T-helper 2 cell treated with Interferon-gamma antibody and Interleukin-4, amounts not matched to agents 5 μg/mL and 100 μg/mL, for 36 hours (primary cell): ENCODE data around the gene NEURL1B.
A peak's percentile ranks its signal among the peaks of the same experiment; 100 is the strongest.

Source experiments
- DNase-seq: peaks from one replicate; pipeline ENCODE4 v3.0.0; 2021; ENCODE audit warnings: low spot score
- H3K27ac Mint-ChIP-seq: one replicate; pipeline ENCODE4 v1.8.0; 2021; ENCODE audit warnings: mild to moderate bottlenecking, mixed read lengths
- H3K27me3 Mint-ChIP-seq: one replicate; pipeline ENCODE4 v1.8.0; 2021; ENCODE audit warnings: low read depth, mixed read lengths
- H3K36me3 Mint-ChIP-seq: one replicate; pipeline ENCODE4 v1.8.0; 2021; ENCODE audit warnings: low read depth, mixed read lengths
- H3K4me1 Mint-ChIP-seq: one replicate; pipeline ENCODE4 v1.8.0; 2021; ENCODE audit warnings: low read depth, mixed read lengths
- H3K4me3 Mint-ChIP-seq: one replicate; pipeline ENCODE4 v1.8.0; 2022; ENCODE audit warnings: mild to moderate bottlenecking, moderate library complexity, mixed read lengths
- H3K9me3 Mint-ChIP-seq: one replicate; pipeline ENCODE4 v1.8.0; 2021; ENCODE audit warnings: mixed read lengths

NEURL1B gene

GRCh38 chr5:172633403-172633970 lies 7.6 kb upstream of the NEURL1B start:
- Mint-ChIP-seq H3K36me3 (no peaks in the 10 kb centered on the region), H3K9me3 (no peaks in the 10 kb centered on the region), H3K27me3 (peaks cover 8% of the 10 kb centered on the region), H3K27ac (no peak overlapping the region), H3K4me3 (no peak overlapping the region), H3K4me1 (no peaks in the 10 kb centered on the region)
- no peak for DNase-seq

DNA sequence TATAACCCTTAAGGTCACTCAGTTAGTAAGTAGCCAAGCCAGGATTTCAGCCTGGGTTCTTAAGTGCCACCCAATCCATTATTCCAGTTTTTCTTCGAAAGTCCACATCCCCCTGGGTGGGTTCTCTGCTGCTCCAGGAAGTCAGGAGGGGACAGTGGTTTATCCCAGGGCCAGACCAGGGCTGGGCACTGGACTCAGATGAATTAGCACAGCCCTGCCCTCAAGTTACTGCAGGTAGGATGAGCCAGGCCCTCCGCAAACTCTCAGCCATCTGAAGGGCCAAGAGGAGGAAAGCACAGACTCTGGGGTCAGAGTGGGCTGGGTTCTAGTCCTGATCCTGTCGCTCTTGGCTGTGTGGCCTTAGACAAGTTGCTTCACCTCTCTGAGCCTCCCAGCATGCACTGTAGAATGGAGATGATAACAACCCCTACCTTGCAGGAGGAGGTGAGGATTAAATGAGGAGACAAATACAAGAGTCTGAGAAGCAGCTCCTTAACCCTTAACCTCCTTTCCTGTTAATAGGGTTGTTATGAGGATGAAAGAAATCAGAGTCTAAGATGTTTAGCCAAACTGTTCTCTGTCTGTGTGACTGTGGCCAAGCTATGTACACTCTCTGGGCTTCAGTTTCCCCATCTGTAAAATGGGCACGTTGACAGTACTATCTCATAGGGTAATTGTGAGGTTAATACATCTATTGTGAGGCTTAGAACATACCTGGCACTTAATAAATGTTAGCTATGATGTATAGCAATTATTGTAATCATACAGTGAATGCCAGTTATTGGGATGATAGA lies 6.8 kb upstream of the NEURL1B start:
- H3K4me1 Mint-ChIP-seq, result no peaks in the 10 kb centered on the region
- no peaks in the 10 kb centered on the region for H3K9me3 Mint-ChIP-seq
- DNase-seq, result no peak
- no peak overlapping the region for H3K27ac Mint-ChIP-seq
- H3K36me3 Mint-ChIP-seq, result no peaks in the 10 kb centered on the region
- H3K27me3 Mint-ChIP-seq, result peaks cover 9% of the 10 kb centered on the region
- no peak overlapping the region for H3K4me3 Mint-ChIP-seq

DNA sequence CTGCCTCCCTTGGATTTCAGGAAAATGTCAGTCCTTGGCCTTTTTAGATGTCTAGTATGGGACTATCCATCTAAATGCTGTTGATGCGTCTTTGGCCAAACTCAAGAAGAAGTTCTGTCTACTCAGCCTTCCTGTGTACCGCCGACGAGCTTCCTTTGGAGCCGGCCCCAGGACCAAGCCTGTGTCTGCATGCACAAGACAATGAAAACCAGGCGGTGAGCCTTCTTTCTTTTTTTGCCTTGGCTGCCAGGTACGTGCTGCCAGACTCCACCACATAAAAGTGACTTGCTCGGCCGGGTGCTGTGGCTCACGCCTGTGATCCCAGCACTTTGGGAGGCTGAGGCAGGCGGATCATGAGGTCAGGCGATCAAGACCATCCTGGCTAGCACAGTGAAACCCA lies 6.0 kb upstream of the NEURL1B start:
- Mint-ChIP-seq H3K4me1 (peaks cover 3% of the 10 kb centered on the region), H3K36me3 (no peaks in the 10 kb centered on the region), H3K27me3 (peaks cover 16% of the 10 kb centered on the region), H3K4me3 (no peak overlapping the region), H3K9me3 (no peaks in the 10 kb centered on the region), H3K27ac (no peak overlapping the region)
- no peak for DNase-seq

GRCh38 chr5:172636279-172637050 lies 4.6 kb upstream of the NEURL1B start:
- DNase-seq, result no peak

GRCh38 chr5:172637110-172637580 lies 3.9 kb upstream of the NEURL1B start:
- Mint-ChIP-seq H3K4me3 (no peak overlapping the region), H3K4me1 (peaks cover 8% of the 10 kb centered on the region), H3K27me3 (peaks cover 26% of the 10 kb centered on the region), H3K36me3 (no peaks in the 10 kb centered on the region), H3K27ac (no peak overlapping the region), H3K9me3 (no peaks in the 10 kb centered on the region)
- no peak for DNase-seq

More at GRCh38 chr5:172636279-172637050, 4.6 kb upstream of the NEURL1B start:
- Mint-ChIP-seq H3K4me3 (no peak overlapping the region), H3K36me3 (no peaks in the 10 kb centered on the region), H3K9me3 (no peaks in the 10 kb centered on the region), H3K27me3 (peaks cover 19% of the 10 kb centered on the region), H3K4me1 (peaks cover 8% of the 10 kb centered on the region), H3K27ac (no peak overlapping the region)

DNA sequence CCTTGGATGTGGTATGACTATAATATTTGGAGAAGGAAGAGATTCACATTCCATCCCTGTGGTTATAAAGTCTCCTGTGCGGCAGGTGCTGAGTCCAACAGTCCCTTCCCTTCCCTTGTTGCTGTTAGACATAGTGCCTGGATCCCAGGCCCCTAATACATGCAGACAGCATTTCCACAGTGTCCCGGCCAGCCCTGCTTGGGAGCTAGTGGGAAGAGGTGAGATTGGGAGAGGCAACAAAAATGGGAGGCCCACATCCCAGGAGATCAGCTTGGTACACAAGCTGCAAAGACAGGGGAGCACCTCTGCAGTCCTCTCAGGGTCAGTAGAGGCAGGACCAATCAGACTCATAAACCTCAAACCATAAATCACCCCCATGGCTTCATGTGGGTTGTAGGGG lies 3.3 kb upstream of the NEURL1B start:
- no peak for DNase-seq
- no peak overlapping the region for H3K4me3 Mint-ChIP-seq
- H3K9me3 Mint-ChIP-seq, result no peaks in the 10 kb centered on the region
- H3K27ac Mint-ChIP-seq, result no peak overlapping the region
- no peaks in the 10 kb centered on the region for H3K36me3 Mint-ChIP-seq
- H3K27me3 Mint-ChIP-seq, result peaks cover 32% of the 10 kb centered on the region
- H3K4me1 Mint-ChIP-seq, result peaks cover 8% of the 10 kb centered on the region

DNA sequence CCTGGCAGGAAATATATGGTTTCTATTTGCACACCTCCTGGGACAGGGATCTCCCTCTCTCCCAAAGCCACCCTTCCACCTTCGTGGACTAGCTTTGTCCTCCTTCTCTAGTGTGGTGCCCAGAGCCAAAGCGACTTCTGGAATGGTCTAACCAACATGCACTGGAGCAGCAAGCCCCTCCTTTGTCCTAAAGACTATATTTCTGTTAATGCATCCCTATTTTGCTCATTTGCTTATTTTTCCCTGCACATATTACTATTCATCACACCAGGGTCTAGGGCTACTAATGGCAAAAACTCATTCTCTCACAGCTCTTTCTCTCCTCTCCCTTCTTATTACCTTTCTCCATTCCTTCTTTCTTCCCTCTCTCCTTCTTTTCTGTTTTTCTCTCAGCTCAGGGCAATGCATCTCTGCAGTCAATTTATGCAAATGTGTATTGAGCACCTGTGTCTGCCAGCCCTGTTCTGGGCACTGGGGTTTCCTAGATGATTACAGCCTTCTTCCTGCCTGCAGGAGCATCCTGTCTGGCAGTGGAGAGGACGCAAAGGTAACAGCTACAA lies 2.8 kb upstream of the NEURL1B start:
- Mint-ChIP-seq H3K9me3 (no peaks in the 10 kb centered on the region), H3K4me3 (no peak overlapping the region), H3K27ac (no peak overlapping the region), H3K27me3 (peaks cover 37% of the 10 kb centered on the region), H3K4me1 (peaks cover 10% of the 10 kb centered on the region), H3K36me3 (no peaks in the 10 kb centered on the region)
- DNase-seq, result no peak

GRCh38 chr5:172640139-172640538 lies 924 bp upstream of the NEURL1B start:
- Mint-ChIP-seq H3K27ac (no peak overlapping the region), H3K4me1 (peaks cover 10% of the 10 kb centered on the region), H3K36me3 (no peaks in the 10 kb centered on the region), H3K9me3 (no peaks in the 10 kb centered on the region), H3K4me3 (peak overlapping the region; percentile 66), H3K27me3 (peaks cover 55% of the 10 kb centered on the region)
- DNase-seq, result no peak

DNA sequence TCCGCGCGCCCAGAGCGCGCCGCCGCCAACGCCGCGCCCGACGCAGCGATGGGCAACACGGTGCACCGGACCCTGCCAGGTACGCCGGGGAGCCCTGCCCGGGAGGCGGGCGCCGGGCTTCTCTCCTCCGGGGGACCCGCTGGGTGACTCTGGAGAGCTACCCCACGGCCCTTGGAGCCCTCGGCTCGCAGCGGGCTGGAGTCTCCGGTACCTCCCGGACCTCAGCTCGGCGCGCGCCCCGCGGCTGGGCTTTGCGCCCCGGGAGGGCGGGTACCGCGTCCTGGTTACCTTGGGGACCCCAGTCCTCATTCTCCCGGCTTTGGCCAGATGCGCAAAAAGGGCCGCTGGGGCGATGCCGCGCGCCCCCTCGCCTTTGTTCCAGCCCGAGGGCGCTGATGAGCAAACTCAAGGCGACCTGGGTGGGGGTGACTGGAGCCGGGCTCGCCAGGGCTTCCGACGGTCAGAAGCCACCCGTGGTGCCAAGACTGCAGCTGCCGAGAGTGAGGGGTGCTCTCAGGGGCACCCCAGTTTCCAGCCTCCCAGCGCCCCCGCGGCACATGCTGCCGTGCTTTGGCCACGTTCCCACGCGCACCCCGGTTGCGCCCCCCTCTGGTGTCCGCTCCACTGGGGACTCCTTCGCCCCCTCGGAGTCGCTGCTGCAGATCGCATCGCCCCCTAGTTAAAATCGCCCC lies 442 bp downstream of the NEURL1B start:
- Mint-ChIP-seq H3K27me3 (peaks cover 58% of the 10 kb centered on the region), H3K4me3 (peak overlapping the region; percentile 52), H3K9me3 (no peaks in the 10 kb centered on the region), H3K36me3 (no peaks in the 10 kb centered on the region), H3K27ac (no peak overlapping the region), H3K4me1 (peaks cover 10% of the 10 kb centered on the region)
- DNase-seq, result no peak

DNA sequence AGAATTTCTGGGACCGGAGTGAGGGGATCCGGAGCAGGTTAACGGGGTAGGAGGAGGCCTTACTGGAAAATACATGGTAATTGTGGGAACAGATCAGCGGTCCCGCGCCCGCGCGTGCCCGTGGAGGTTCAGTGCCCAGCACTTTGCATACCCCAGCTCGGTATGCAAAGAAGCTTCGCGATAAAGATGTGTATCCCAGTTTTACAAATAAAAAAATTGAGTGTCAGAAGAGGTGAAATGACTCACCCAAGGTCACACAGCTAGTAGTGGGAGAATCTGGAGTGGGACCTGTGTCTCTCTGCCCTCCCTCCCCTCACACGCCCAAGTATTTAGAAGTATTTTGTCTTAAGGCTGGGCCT lies 967 bp downstream of the NEURL1B start:
- Mint-ChIP-seq H3K36me3 (no peaks in the 10 kb centered on the region), H3K4me1 (peaks cover 10% of the 10 kb centered on the region), H3K27ac (no peak overlapping the region), H3K9me3 (no peaks in the 10 kb centered on the region), H3K4me3 (peak overlapping the region; percentile 52), H3K27me3 (peaks cover 58% of the 10 kb centered on the region)
- DNase-seq, result no peak

DNA sequence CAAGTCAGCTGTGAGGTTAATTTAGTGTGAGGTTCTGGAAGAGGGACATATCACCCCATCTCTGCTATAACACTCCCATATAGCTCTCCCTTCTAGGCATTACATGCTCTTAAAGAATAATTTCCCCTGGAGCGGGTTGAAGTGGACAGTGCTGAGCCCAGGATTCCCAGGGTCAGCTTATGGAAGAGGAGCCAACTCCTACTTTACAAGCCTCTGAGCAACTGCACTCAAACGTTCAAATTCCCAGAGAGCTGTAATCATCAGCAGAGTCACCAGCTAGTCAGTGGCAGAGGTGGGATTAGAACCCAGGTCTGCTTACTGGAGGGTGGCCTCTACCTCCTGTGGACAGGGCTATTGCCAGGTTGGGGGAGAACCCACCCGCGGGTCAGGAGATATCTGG lies 1.4 kb downstream of the NEURL1B start:
- Mint-ChIP-seq H3K4me1 (peaks cover 10% of the 10 kb centered on the region), H3K36me3 (no peaks in the 10 kb centered on the region), H3K27ac (no peak overlapping the region), H3K9me3 (no peaks in the 10 kb centered on the region), H3K27me3 (peaks cover 58% of the 10 kb centered on the region), H3K4me3 (peak overlapping the region; percentile 48)
- no peak for DNase-seq

GRCh38 chr5:172642926-172643871 lies 2.1 kb downstream of the NEURL1B start:
- H3K27me3 Mint-ChIP-seq, result peaks cover 56% of the 10 kb centered on the region

DNA sequence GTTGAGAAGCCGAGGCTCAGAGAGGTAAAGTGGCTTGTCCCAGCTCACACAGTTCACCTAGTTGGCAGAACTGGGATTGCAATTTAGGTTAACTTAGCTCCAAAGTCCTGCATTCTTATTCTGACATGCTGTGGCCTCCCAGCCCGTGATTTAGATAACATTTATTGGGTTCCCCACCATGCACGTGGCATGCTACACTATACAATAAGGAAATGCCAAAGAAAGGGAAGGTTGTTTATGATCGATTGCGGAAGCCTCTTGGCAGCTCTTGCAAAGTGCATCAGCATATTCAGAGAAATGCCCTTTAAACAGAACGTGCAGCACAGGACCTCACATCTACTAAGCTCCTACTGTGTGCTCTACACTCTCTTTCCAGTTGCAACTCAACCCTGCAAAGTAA lies 3.2 kb downstream of the NEURL1B start:
- Mint-ChIP-seq H3K36me3 (no peaks in the 10 kb centered on the region), H3K27ac (no peak overlapping the region), H3K4me1 (peaks cover 10% of the 10 kb centered on the region), H3K9me3 (no peaks in the 10 kb centered on the region), H3K4me3 (no peak overlapping the region), H3K27me3 (peaks cover 51% of the 10 kb centered on the region)
- no peak for DNase-seq

More at GRCh38 chr5:172642926-172643871, 2.1 kb downstream of the NEURL1B start:
- no peak for DNase-seq
- no peak overlapping the region for H3K4me3 Mint-ChIP-seq
- peaks cover 10% of the 10 kb centered on the region for H3K4me1 Mint-ChIP-seq
- H3K27ac Mint-ChIP-seq, result no peak overlapping the region
- H3K9me3 Mint-ChIP-seq, result no peaks in the 10 kb centered on the region
- no peaks in the 10 kb centered on the region for H3K36me3 Mint-ChIP-seq
